HG03432 (cell line): ENCODE measurements around the gene LRIG1.

Experiments
- ATAC-seq: cut with Tn5 transposase; IDR thresholded peaks from one replicate; pipeline ENCODE4 v1.9.1; 2021; ENCODE audit warnings: mild to moderate bottlenecking, moderate library complexity; ENCODE audit not compliant: unreplicated experiment

LRIG1 gene

GRCh38 chr3:66500576-66501482 lies at the start of gene LRIG1:
Gene LRIG1, minus strand, starts transcription at chr3:66501022. Its CDS starts 615 bp downstream, at chr3:66500407.
- peak; percentile 97 for ATAC-seq

GRCh38 chr3:66544619-66545429 lies 44.0 kb upstream of the LRIG1 start:
- ATAC-seq, result no peak

GRCh38 chr3:66542153-66542552 lies 41.3 kb upstream of the LRIG1 start:
- ATAC-seq, result no peak

- no peak for ATAC-seq
These were observed 38.7 kb upstream of the LRIG1 start for GRCh38 chr3:66539466-66539989.

- no peak for ATAC-seq
These were observed 37.6 kb upstream of the LRIG1 start for GRCh38 chr3:66538390-66538789.

GRCh38 chr3:66537735-66538134 lies 36.9 kb upstream of the LRIG1 start:
- ATAC-seq, result no peak

- ATAC-seq, result no peak
These were observed 36.0 kb upstream of the LRIG1 start for GRCh38 chr3:66536791-66537190.

- ATAC-seq, result no peak
These were observed 33.6 kb upstream of the LRIG1 start for GRCh38 chr3:66534304-66534845.

GRCh38 chr3:66532613-66533012 lies 31.8 kb upstream of the LRIG1 start:
- ATAC-seq, result no peak

GRCh38 chr3:66532160-66532587 lies 31.4 kb upstream of the LRIG1 start:
- ATAC-seq, result no peak

GRCh38 chr3:66531256-66531655 lies 30.4 kb upstream of the LRIG1 start:
- ATAC-seq, result no peak

GRCh38 chr3:66527246-66527645 lies 26.4 kb upstream of the LRIG1 start:
- ATAC-seq, result no peak

GRCh38 chr3:66525771-66526170 lies 24.9 kb upstream of the LRIG1 start:
- no peak for ATAC-seq

GRCh38 chr3:66520724-66521123 lies 19.9 kb upstream of the LRIG1 start:
- no peak for ATAC-seq

- no peak for ATAC-seq
These were observed 17.8 kb upstream of the LRIG1 start for GRCh38 chr3:66518644-66519043.

- no peak for ATAC-seq
These were observed 17.3 kb upstream of the LRIG1 start for GRCh38 chr3:66518126-66518525.

GRCh38 chr3:66517241-66517640 lies 16.4 kb upstream of the LRIG1 start:
- no peak for ATAC-seq

- ATAC-seq, result no peak
These were observed 7.6 kb upstream of the LRIG1 start for GRCh38 chr3:66508461-66508860.

- no peak for ATAC-seq
These were observed 6.8 kb upstream of the LRIG1 start for GRCh38 chr3:66507423-66508260.

- no peak for ATAC-seq
These were observed 5.3 kb upstream of the LRIG1 start for GRCh38 chr3:66506154-66506553.
